ENCODE measurements around the gene AP3D1.

Gene AP3D1

DNA sequence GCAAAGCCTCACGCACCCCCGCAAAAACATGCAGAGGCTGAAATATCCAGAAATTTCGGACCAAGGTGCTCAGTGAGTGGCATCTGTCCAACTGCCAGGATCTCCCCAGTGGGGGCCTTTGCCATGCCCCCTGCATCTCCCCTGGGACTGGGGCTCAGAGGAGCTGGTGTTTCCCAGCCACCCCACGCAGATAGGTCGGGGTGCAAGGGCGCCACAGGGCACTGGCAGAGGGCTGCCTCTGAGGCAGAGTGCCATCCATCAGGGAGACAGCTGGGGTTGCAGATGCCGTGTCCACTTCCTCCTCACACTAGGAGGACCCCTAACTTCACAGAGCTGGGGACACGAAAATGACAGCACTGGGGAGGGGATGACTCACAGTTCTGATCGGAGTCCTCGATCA lies 28.4 kb downstream of the AP3D1 start:
- no peak for DNase-seq (ENCODE audit: insufficient read length, low spot score)
- TF ChIP-seq, protein P1, sequence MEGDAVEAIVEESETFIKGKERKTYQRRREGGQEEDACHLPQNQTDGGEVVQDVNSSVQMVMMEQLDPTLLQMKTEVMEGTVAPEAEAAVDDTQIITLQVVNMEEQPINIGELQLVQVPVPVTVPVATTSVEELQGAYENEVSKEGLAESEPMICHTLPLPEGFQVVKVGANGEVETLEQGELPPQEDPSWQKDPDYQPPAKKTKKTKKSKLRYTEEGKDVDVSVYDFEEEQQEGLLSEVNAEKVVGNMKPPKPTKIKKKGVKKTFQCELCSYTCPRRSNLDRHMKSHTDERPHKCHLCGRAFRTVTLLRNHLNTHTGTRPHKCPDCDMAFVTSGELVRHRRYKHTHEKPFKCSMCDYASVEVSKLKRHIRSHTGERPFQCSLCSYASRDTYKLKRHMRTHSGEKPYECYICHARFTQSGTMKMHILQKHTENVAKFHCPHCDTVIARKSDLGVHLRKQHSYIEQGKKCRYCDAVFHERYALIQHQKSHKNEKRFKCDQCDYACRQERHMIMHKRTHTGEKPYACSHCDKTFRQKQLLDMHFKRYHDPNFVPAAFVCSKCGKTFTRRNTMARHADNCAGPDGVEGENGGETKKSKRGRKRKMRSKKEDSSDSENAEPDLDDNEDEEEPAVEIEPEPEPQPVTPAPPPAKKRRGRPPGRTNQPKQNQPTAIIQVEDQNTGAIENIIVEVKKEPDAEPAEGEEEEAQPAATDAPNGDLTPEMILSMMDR (IDR thresholded peaks at IDR 0.05; ENCODE audit: insufficient read depth, missing control alignments): no peak
- no peak for FAIRE-seq

DNA sequence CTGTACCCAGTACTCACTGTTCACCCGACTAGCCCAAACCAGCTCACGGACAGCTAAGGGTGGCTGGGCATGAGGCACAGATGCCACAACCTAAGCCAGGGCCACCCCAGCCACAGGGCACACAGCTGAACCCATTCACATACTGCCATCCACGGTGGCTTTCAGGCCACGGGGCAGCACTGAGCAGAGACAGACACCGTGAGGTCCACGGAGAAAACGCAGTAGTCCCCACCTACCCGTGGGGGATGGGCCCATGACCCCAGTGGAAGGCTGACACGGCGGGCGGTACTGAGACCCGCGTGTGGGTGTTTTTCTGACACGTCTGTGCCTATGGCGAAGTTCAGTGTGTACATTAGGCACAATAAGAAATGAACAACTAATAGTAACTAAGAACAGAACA lies 29.1 kb downstream of the AP3D1 start:
- TF ChIP-seq, protein P1 (IDR thresholded peaks at IDR 0.05; ENCODE audit: insufficient read depth, missing control alignments): no peak
- FAIRE-seq (no peak), DNase-seq (ENCODE audit: insufficient read length, low spot score) (no peak)

DNA sequence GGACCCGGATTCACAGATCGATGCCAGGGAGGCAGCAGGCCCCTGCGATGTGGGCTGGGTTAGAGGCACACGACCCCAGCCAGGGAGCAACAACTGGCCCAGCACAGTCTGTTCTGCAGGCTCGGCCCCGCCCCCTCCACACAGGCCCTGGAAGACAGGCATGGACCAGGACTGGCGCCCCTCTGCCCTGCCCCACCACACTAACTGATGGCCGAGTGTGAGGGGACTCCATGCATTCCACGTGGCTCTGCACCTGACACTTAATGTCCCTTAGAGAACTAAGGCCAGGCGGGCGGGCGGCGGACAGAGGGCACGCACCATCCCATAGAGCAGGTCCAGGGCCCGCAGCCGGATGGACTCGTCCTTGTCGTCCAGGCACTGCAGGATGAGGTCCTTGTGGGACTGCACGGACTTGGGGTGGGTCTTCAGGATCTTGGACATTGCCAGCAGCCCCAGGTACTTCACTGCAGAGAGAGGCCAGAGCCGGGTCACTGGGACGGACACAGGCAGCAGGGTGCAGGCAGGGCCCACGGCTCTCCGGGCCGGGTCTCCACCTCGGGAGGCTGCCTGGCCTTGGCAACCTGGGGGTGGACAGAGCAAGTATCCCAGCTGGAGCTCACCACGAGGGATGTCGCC lies 29.8 kb downstream of the AP3D1 start:
- FAIRE-seq: no peak
- TF ChIP-seq, protein P1 (IDR thresholded peaks at IDR 0.05; ENCODE audit: insufficient read depth, missing control alignments): no peak
- DNase-seq (ENCODE audit: insufficient read length, low spot score): no peak

DNA sequence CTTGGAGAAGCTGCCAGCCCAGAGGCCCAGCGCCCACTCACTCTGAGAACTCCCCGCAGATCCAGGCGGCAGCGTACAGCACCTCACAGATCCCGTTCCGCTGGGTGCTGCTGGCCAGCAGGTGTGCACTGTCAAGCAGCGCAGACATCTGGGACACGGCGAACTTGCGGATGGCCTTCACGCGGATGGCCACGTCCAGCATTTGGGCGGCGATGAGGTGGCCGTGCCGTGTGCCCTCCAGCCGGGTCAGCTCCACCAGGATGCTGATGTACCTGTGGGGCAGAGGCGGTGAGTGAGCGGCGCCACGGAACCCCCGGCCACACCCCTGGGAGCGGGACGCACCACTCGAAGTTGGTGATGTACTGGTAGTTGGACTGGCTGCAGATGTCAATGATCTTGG lies 30.5 kb downstream of the AP3D1 start:
- DNase-seq (ENCODE audit: insufficient read length, low spot score) (no peak), FAIRE-seq (no peak)
- TF ChIP-seq, protein P1 (IDR thresholded peaks at IDR 0.05; ENCODE audit: insufficient read depth, missing control alignments): no peak

DNA sequence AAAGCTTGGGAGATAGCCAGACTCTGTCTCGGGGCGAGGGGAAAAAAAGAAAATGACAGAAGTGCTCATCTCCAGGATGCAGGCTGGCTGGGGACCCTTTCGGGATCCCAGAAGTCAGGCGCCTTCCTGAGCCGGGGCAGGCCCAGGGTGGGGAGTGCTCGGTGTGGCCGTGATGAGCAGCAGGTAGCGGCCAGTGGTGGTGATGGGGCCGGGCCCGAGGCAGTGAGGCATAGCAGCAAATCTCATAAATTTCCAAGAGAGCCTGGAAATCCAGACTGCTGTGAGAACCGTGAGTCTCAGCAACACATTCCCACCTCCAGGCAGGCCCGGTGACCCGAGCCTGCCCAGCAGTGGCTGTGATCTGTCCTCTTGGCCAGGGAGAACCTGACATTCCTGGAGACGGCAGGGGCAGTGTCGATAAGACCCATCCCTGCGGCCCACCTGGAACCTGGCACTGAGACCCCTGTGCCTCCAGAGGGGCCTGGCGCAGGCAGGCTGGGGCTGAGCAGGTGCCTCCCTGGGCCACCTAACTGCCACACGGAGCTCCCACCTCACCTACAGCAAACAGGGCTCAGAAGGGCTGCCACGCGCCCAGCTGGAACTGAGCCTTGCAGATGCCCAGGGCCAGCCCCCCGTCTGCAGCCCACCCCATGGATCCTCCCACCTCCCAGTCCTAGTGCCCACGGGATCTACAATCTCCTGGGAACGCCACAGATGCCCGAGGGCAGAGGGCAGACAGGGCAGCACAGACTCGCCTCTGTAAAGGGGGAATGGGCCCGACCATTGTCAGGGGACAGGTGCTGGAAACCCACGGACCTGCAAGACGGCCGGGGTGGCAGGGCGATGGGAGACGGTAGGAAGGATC lies 31.2 kb downstream of the AP3D1 start:
- FAIRE-seq: no peak
- DNase-seq (ENCODE audit: insufficient read length, low spot score): no peak
- TF ChIP-seq, protein P1 (IDR thresholded peaks at IDR 0.05; ENCODE audit: insufficient read depth, missing control alignments): no peak

DNA sequence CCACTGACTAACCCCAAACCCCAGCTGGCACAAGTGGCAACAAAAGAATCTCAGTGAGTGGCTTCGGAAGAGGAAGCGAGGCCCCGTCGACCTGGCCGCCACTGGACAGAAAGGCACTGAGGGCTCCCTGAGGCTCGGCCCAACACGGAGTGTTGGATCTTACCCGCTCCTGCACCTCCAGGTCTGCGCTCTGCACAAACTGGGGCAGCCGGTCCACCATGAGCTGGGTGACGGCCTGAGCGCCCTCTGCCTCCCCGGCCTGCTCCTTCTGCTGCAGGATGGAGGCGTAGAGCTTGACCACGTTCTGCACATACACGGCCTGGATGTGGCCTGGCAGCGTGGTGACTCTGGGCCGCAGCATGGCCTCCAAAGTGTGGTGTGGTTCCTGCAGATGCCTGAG lies 32.9 kb downstream of the AP3D1 start:
- DNase-seq (ENCODE audit: insufficient read length, low spot score) (no peak), FAIRE-seq (no peak)
- TF ChIP-seq, protein P1 (IDR thresholded peaks at IDR 0.05; ENCODE audit: insufficient read depth, missing control alignments): no peak
